Kidney epithelial cell (primary cell): Measurements from ENCODE around the gene VMP1. TPM values are rescaled to one million over a fixed set of nuclear protein-coding genes. Genes with fewer than 3 reads are reported as not detected.
"Not testable (repeated sequence)": the region's sequence is repeated elsewhere in the genome, so short reads cannot be mapped to it uniquely, and the experiment has no call there.

Experiments used
- DNase-seq: peaks from one replicate; pipeline ENCODE4 v3.0.0-alpha.2; 2010; ENCODE audit warnings: low read depth
- H3K27me3 ChIP-seq: 2 replicates; pipeline ENCODE4 v1.6.0; 2011; ENCODE audit warnings: low read length; ENCODE audit not compliant: control insufficient read depth, insufficient read depth
- H3K36me3 ChIP-seq: 2 replicates; pipeline ENCODE4 v1.5.1; 2011; ENCODE audit warnings: low read length; ENCODE audit not compliant: control insufficient read depth, insufficient read depth
- H3K4me3 ChIP-seq: 2 replicates; pipeline ENCODE4 v1.5.1; 2011; ENCODE audit warnings: low read depth, mild to moderate bottlenecking, control low read depth, low read length
- total RNA-seq: library from RNA; depleted of rRNA; stranded (reverse); fragments of >200 nt; gene quantifications from 2 replicates; pipeline ENCODE4 v1.2.3, GENCODE V29; 2015
- TF ChIP-seq, protein P1 (sequence below): IDR thresholded peaks from 2 replicates; pipeline ENCODE4 v1.5.1; 2011; ENCODE audit warnings: mild to moderate bottlenecking, moderate library complexity, low read length, control low read depth, inconsistent platforms; ENCODE audit not compliant: insufficient read depth, poor library complexity, severe bottlenecking

Gene VMP1
- total RNA-seq, 1 donor from 2014 or later = 224 TPM

GRCh38 chr17:59756236-59756818 is 48.9 kb downstream of the VMP1 start:
- TF ChIP-seq, protein P1, sequence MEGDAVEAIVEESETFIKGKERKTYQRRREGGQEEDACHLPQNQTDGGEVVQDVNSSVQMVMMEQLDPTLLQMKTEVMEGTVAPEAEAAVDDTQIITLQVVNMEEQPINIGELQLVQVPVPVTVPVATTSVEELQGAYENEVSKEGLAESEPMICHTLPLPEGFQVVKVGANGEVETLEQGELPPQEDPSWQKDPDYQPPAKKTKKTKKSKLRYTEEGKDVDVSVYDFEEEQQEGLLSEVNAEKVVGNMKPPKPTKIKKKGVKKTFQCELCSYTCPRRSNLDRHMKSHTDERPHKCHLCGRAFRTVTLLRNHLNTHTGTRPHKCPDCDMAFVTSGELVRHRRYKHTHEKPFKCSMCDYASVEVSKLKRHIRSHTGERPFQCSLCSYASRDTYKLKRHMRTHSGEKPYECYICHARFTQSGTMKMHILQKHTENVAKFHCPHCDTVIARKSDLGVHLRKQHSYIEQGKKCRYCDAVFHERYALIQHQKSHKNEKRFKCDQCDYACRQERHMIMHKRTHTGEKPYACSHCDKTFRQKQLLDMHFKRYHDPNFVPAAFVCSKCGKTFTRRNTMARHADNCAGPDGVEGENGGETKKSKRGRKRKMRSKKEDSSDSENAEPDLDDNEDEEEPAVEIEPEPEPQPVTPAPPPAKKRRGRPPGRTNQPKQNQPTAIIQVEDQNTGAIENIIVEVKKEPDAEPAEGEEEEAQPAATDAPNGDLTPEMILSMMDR = no peak
- peak; percentile 82 for DNase-seq

DNA sequence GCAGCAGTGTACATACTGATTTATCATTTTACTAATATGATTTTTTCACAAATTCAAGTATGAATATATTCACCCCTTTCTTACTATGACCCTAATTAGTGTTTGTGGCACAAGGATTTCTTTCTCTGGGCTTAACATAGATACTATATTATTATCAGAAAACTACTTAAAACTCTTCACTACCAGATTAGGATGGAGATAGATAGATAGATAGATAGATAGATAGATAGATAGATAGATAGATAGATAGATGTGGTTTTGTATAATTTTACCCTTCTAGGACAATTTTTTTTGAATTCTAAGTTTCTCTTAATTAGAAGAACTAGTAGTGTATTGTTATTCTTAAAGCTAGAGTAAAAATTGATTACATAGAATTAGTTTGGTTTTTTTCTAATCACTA is 49.6 kb downstream of the VMP1 start:
- H3K36me3 ChIP-seq = no peaks in the 10 kb centered on the region
- H3K4me3 ChIP-seq = no peak overlapping the region
- H3K27me3 ChIP-seq = no peaks in the 10 kb centered on the region
- TF ChIP-seq, protein P1 = no peak
- DNase-seq = no peak

More at GRCh38 chr17:59756236-59756818, 48.9 kb downstream of the VMP1 start:
- Histone ChIP-seq H3K4me3 (no peak overlapping the region), H3K27me3 (no peaks in the 10 kb centered on the region), H3K36me3 (no peaks in the 10 kb centered on the region)

DNA sequence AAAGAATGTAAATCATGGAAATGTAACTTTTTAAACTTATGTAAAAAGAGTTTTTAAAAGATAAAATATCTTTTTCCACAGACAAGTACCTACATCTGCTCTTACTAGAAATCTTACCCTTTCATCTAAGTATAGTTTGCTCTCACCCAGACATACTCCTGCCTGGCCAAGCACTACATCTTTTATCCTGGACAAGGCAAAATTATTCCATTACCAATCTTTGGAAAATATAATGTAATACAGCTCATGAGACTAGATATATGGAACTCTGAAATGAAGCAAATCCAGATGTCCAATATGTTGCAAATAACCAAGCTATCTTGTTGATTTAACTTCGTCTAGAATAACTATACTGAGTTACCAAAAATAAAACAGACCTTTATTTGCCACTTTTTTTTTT is 50.0 kb downstream of the VMP1 start:
- no peaks in the 10 kb centered on the region for H3K27me3 ChIP-seq
- no peak for DNase-seq
- TF ChIP-seq, protein P1 = no peak

DNA sequence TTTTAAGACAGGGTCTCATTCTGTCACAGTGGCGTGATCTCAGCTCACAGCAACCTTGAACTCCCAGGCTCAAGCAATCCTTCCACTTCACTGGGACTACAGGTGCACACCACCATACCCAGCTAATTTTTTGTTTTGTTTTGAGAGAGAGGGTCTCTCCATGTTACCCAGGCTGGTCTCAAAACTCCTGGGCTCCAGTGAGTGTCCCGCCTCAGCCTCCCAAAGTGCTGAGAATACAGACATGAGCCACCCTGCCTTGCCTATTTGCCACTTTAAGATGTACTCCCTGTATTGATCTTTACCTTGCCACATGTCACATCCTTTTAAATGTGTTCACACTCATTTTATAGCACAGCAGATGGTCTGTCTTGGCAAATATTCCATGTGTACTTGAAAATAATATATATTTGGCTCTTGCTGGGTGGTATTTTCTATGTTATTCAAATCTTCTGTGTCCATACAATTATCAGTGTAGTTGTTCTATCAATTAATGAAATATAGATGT is 50.5 kb downstream of the VMP1 start:
- H3K36me3 ChIP-seq = no peaks in the 10 kb centered on the region
- DNase-seq = no peak
- no peak overlapping the region for H3K4me3 ChIP-seq
- TF ChIP-seq, protein P1 = no peak
- no peaks in the 10 kb centered on the region for H3K27me3 ChIP-seq

More for the DNA sequence above, 50.0 kb downstream of the VMP1 start:
- Histone ChIP-seq H3K36me3 (no peaks in the 10 kb centered on the region), H3K4me3 (no peak overlapping the region)

GRCh38 chr17:59758998-59759651 is 51.7 kb downstream of the VMP1 start:
- not testable (repeated sequence) for H3K27me3 ChIP-seq, H3K36me3 ChIP-seq, H3K4me3 ChIP-seq, DNase-seq

DNA sequence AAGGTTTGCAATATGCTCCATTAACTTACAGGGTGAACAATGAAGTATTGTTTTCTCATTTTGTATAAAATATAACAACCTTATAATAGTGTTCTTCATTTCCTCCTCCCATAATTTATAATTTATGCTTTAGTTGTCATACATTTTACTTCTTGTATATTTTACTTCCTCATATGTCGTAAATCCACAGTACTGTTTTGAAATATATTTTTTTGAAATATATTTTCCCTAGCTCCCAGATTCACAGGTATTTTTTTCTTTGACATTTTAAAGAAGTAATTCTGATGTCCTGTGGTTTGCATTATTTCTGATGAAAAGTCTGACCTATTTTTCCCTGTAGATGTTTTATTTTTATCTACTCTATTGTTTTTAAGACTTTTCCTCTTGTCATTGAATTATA is 52.7 kb downstream of the VMP1 start:
- no peak overlapping the region for H3K4me3 ChIP-seq
- TF ChIP-seq, protein P1 = no peak
- no peaks in the 10 kb centered on the region for H3K27me3 ChIP-seq
- no peak for DNase-seq
- no peaks in the 10 kb centered on the region for H3K36me3 ChIP-seq
